HG03066 (cell line): Measurements from ENCODE around the gene G3BP2.

Experiments
- ATAC-seq: cut with Tn5 transposase; IDR thresholded peaks from one replicate; pipeline ENCODE4 v1.9.1; 2021; ENCODE audit warnings: low read depth; ENCODE audit not compliant: unreplicated experiment

G3BP2 gene

DNA sequence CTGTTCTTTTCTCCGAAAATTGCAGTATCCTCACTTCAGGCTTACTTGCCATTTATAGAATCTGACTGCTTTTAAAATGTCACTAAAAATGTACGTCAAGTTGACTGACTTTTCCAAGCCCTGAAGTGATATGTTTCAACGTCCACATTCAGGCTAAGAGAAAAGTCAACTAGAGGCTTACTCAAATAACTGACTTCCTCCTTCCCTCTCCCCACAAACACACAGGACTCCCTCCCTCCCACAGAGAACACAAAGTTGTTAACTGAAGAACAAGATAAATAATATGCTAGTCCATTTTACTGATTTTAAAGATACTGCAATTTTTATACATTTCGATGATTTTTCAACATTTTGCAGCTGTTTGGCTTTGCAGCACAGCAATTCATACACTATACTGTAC lies 29.1 kb downstream of the G3BP2 start:
- no peak for ATAC-seq

DNA sequence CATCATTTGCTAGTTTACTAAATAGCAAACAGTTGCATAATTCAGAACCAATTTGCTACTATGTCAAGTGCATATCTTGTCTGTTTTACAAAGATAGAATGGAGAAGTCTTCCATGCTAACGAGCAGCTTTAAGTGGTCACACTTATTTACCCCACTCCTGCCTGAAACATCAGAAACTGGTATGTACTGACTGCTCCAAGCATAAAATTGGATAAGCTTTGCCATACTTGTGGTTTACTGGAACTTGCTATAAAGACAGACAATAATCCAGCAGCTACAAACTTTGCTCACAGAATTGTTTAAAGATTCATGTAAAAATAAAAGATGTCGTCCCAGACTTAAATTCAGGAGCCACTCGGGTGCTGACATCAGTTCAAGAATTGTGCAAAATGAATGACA lies 29.6 kb downstream of the G3BP2 start:
- no peak for ATAC-seq

DNA sequence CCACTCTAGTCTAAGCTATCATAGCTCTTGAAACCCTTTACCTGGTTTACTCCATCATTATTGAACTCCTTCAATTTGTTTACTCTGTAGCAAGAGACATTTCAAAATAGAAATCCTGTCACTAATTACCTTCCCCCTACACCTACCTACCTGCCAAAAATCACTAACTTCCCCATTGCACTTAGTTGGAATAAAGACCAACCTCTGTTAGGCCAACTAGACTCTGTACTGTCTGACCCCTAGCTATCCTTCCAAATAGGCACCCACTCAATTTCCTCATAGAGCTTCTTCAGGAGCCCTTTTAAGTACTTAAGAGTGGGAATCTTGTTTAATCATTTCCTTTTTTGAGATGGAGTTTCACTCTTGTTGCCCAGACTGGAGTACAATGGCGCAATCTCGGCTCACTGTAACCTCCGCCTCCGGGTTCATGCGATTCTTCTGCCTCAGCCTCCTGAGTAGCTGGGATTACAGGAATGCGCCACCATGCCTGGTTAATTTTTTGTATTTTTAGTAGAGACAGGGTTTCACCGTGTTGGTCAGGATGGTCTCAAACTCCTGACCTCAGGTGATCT lies 34.0 kb downstream of the G3BP2 start:
- no peak for ATAC-seq

DNA sequence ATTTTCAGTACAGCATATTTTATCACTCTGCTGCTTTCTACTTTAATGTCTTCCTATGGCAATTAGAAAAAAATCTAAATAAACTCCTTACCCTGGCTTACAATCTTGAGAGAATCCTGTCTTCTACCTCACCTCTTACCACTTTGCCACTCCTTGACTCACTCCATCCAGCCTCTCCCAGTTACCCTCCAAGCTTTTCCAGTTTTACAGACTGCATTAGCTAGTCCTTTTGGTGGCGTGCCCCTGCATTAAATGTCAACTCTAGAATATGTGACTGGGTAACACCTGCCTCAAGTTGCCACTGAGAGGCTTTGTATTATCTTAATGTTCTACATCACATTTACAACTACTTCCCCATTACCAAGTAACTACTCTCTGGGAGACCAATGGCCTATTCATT lies 35.4 kb downstream of the G3BP2 start:
- ATAC-seq = no peak

DNA sequence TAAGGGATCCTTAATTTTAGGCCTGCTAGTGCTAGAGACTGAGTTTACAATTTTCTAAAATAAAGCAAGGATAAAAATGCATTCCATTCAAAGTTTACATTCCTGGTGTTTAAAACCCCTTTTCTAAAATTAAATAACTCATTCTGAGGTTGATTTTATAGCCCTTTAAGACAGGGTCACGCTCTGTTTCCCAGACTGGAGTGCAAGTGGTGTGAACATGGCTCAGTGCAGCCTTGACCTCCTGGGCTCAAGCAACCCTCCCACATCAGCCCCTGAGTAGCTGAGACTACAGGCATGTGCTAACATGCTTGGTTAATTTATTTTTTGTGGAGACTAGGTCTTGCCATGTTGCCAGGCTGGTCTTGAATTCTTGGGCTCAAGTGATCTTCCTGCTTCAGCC lies 36.0 kb downstream of the G3BP2 start:
- no peak for ATAC-seq

DNA sequence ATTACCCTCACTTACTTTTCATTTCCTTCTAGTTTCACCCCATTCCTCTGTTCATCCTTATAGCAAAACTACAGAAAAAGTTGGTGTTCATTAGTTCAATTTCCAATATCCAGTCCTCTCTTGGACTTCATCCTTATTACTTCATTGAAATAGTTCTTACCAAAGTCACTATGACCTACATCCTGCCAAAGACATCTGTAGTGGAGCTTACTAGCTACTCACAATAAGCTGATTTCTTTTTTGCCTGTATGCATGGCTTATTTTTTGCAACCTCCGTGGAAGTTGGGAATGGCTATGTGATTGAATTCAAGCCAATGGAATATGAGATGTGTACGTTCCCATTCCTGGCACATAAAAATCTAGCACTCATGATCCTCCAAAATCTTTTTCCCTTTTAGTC lies 38.3 kb downstream of the G3BP2 start:
- no peak for ATAC-seq

DNA sequence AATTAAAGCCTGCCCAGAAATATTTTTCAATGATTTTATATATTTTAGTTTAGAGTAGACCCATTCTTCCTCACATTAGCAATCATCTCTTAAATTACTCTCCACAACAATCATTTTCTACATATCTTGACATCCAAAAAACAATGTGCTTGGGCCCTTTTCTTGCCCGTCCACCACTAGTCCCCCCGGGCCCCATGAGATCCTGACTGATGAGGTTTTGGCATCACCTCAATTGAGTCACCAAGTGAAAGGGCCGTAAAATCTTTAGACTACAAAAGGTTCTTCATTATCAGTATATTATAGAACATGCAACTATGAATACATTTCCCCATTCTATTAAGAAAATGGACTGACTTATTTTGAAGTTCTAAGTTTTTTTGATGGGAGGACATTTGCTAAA lies 38.9 kb downstream of the G3BP2 start:
- ATAC-seq = no peak

DNA sequence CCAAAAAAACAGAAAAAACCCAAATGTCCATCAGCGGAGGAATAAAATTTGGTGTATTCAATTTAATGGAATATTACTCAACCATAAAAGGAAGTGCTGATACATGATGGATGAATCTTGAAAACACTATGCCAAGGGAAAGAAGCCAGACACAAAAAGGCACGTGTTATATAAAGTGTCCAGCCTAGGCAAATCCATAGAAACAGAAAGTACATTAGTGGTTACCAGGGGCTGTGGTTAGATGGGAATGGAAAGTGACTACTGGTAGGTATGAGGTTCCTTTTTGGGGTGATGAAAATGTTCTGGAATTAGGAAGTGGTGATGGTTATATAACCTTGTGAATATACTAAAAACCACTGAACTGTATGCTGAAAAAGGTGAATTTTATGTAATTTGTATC lies 39.4 kb downstream of the G3BP2 start:
- ATAC-seq = no peak

DNA sequence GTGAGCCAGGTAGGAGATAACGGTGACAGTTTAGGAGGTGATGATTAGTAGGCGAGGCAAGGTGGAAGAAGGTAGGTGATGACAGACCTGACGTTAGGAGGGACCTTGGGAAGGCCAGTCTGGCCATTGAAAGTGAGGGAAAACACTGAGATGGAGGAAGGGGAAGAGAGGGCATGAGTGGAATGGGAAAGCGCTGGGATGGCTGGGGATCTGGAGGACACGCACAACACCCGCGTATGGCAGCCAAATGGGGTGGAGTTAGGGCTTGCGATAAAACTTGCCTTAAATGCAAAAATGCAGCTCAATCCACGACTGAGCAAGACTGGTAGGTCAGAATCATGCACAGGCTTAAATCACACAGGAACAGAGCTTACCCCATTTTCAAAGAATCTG lies 42.3 kb downstream of the G3BP2 start:
- ATAC-seq = no peak

DNA sequence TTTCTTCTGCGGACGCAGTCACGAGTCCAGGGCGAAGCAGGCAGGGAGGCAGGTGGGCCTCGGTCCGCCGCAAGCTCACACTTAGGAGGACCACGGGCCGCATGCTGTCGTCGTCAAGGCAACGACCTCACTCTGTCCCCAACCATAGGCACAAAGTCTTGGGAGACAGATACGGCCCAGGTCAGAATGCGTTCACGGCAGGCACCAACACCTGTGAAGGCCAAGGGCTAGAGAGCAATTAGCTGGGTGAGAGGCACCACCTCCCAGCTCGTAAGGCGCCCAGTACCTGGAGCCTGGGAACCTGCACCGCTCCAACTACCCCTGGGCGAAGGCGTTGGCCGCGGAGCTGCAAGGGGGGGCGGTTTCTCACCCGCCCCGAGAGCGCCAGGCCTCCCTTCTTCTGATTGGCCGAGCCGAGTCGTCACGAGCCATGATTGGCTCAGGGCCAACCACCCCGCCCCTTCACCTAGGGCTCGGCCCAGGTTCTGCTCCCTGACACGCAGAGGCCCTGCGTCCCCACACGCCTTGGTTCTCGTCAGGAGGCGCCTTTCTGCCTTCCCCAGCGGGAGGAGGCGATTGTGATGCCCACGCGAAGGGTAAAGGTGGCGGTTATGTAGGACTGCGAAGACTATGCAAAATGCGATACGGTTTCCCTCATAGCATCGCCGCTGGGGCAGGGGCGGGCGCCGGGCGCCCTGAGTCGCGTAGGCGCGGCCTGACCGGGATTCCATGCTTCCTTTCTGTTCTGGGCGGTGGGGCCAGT lies 42.9 kb downstream of the G3BP2 start, which contains the start of gene CDKL2:
Gene CDKL2 (minus strand): TSS at position 355 of the 763 bp plus-strand sequence. CDS start 4,540 bp downstream, outside the sequence.
- peak; percentile 99 for ATAC-seq

DNA sequence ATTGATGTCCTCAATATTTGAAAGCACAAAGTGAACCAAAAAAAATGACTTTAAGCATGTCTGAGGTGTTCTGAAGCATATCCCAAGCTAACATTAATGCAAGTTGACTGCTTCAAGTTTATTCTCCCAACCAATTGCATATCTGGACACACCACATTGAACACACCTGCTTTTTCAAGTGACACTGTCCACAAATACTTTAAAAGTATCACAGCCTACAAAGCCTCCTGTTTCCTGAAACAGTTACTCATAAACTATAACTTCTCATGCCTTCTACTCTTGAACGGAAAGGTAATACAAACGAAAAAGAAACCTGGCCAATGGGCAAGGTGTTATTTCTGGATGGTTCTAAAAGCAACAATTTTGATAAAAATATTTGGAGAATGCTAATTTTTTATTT lies 44.0 kb downstream of the G3BP2 start:
- ATAC-seq = no peak

DNA sequence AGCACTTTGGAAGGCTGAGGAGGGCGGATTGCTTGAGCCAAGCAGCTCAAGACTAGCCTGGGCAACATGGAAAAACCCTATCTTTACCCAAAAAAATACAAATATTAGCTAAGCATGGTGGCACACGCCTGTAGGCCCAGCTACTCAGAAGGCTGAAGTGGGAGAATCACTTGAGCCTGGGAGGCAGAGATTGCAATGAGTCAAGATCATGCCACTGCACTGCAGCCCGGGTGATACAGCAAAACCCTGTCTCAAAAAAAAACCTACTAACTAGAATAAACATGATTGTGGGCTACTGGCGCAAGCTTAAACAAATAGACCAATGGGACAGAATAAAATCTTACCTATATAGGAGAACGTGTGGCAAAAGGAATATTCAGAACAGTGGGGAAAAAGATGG lies 50.2 kb downstream of the G3BP2 start:
- ATAC-seq = no peak

DNA sequence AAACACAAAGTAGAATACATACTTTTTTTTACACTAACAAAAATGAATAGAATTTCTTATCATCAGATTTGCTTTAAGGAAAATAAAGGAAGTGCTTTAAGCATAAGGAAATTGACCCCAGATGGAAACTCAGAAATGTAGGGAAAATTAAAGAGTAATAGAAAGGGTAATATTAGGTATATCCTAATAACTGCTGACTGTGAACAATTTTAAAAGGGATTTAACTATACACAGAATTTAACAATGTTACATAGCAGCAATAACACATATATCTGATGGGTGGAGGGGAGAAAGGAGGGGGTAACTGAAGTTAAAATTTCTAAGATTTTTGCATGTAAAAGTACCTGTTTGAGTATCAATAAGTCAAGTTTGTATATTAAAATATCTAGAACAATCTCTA lies 51.5 kb downstream of the G3BP2 start:
- no peak for ATAC-seq

DNA sequence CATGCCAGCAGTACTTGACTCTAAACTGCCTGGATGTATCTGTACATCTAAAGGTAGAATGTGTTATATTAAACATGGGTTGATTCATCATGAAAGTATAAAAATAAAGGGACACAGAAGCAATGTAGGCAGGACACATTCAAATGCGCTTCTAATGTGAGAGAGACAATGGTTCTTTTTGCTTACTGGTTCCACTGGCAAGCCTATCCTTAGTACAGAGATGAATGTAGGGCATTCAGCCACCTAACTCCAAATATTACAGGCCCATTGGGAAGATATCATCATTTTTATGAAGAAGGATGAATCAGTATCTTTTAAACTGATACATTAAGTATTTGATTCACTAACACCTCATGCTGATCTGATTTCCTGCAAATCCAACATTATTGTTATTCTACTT lies 60.9 kb downstream of the G3BP2 start:
- ATAC-seq = no peak

DNA sequence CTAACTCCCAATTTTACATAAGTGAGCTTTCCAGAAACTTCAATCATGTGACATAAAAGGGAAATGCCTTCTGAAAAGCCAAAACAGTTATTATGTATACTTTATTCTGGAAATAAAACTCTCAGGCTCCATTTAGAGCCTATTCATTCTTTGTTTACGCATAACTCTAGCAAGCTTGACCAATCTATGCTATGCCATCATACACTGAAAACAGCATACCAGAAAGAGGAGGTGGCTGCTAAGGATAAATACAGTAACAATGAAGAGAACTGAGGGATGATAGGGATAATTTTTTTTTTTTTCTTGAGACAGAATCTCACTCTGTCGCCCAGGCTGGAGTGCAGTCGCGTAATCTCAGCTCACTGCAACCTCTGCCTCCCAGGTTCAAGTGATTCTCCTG lies 67.3 kb downstream of the G3BP2 start:
- no peak for ATAC-seq

DNA sequence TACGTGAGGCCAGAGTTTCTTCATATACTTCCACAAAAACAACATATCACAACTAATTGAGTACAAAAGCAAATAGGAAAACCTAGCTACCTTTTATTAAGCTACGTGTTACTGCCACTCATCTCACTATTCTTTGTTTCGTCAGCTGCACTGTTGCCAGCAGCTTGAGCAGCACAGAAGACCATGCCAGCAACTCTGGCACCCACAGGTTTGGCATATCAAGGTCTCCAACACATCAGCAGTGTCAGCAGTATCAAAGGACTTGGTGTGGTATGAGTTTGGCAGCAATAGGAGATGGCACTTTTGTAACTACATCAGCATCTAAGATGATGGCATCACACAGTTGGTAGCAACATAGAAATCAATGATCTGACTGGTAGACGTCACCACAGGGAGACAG lies 73.6 kb downstream of the G3BP2 start:
- ATAC-seq = no peak

DNA sequence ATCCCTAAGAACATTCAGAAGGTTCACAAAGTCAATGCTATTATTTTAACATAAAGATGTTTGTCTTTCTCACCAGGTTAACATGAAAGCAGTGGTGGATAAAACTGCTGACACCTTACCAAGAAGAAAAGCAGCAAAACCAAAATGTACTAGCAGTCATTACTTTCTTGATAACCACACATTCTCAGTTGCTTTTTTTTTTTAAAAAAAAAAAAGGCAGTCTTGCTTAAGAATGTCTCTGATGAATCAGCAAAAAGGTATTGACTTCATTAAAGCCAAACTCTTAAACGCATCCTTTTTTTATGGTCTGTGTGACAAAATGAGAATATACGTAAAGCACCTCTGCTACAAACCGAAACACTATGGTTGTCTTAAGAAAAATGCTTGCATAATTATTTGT lies 74.8 kb downstream of the G3BP2 start:
- no peak for ATAC-seq

DNA sequence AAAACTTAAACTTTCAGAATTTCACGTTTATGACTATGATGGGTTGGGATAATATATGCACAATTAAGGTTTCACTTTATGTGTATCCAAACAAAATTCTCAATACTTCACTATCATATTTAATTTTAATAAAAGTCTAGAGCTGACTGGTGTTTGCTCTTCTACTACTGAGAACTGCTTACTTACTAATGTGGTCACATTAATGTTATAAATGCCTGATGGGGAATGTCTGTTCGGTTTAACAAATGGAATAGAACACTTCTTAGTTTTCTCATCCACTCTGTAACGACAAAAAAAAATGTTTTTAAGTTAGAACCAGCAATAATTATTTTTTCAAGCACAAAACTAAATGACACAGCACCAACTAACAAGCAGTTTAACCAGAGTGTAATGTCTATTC lies 77.2 kb downstream of the G3BP2 start:
- no peak for ATAC-seq

DNA sequence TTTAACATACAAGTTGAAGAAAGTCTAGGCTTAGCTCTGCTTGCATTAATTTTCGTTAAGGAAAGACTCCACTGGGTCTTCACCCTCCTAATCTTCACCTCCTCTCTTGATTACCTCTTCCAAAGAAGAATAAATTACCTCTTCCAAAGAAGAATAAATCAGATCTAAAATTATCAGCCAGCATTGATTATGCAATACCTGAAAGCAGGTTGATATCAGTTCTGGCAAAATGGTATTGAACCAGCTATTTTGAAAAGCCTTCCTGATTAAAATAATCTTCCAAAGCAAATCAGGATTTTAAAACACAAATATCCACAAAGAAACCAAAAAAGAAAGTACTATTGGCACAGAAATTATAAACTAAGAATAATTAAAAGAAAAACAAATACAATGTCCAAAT lies 79.8 kb downstream of the G3BP2 start:
- no peak for ATAC-seq
